HCT116 (cell line): ENCODE results near the gene TGM2. TPM values are rescaled to one million over a fixed set of nuclear protein-coding genes. Genes with fewer than 3 reads are reported as not detected.
A peak's percentile ranks its signal among the peaks of the same experiment; 100 is the strongest.

Experiments
- ATAC-seq: fragments of 200-7000 bp; cut with Tn5 transposase; 2 replicates; pipeline ENCODE4 v1.9.1; 2020; ENCODE audit warnings: mild to moderate bottlenecking, moderate library complexity
- BruUV-seq: library from RNA; stranded (reverse); fragments of 400-500 nt; replicated peaks from 2 replicates; lab custom pipeline; 2021; lab: Mats Ljungman, UMichigan
- CTCF ChIA-PET: fragments of 300-600 bp; sonication (Branson Sonifier 250); formaldehyde crosslinking; loops from one replicate; lab custom pipeline; 2021; ENCODE audit warnings: antibody characterized with exemption; lab: Charles Lee
- POLR2A ChIA-PET: fragments of 300-600, 350-600 bp; sonication (Branson Sonifier 250); formaldehyde crosslinking; loops from one replicate; lab custom pipeline; 2021; ENCODE audit warnings: antibody characterized with exemption; lab: Charles Lee
- RAD21 ChIA-PET, 2 experiments: fragments of 300-600 bp; sonication (Branson Sonifier 250); formaldehyde crosslinking; loops; one replicate each; lab custom pipeline; 2023; ENCODE audit warnings: low total read pairs in 2 of 2; ENCODE audit not compliant: uncharacterized antibody in 2 of 2, unreplicated experiment in 2 of 2, low non-redundant PET in 1 of 2; lab: Charles Lee
- DNase-seq: peaks from one replicate; pipeline ENCODE4 v3.0.0-alpha.2; 2010; ENCODE audit warnings: low read depth, low spot score
- H2AFZ ChIP-seq: fragments of 200-600 bp; shearing (Covaris generic), sonication (generic); 2 replicates; pipeline ENCODE4 v1.6.1; 2017; ENCODE audit warnings: low read depth, mixed run types, mixed read lengths, antibody characterized with exemption, low read length; ENCODE audit not compliant: poor library complexity, severe bottlenecking
- H3K27ac ChIP-seq: 2 replicates; pipeline ENCODE4 v1.5.1; 2012; ENCODE audit warnings: low read depth, low read length
- H3K27me3 ChIP-seq: fragments of 200-600 bp; sonication (generic); 2 replicates; pipeline ENCODE4 v1.6.1; 2016; ENCODE audit warnings: mixed run types, low read length, mixed read lengths; ENCODE audit not compliant: insufficient read depth
- H3K36me3 ChIP-seq, 2 experiments: fragments of 200-500 bp in 1 of 2; fragments of 200-600 bp in 1 of 2; sonication (Bioruptor generic) in 1 of 2; sonication (generic) in 1 of 2; 2 replicates each; pipeline versions ENCODE4 v1.5.1 to v1.6.1; 2014 to 2016; ENCODE audit warnings: low read length in 2 of 2, inconsistent platforms in 1 of 2, mixed read lengths in 1 of 2, mixed run types in 1 of 2; ENCODE audit not compliant: insufficient read depth in 2 of 2, control insufficient read depth in 1 of 2
- H3K4me1 ChIP-seq, 2 experiments: fragments of 200-600 bp in 1 of 2; sonication (generic) in 1 of 2; 2 replicates each; pipeline versions ENCODE4 v1.5.1 to v1.6.1; 2012 to 2017; ENCODE audit warnings: low read length in 2 of 2, inconsistent platforms in 1 of 2, mild to moderate bottlenecking in 1 of 2, mixed read lengths in 1 of 2, mixed run types in 1 of 2, moderate library complexity in 1 of 2; ENCODE audit not compliant: insufficient read depth in 2 of 2, control insufficient read depth in 1 of 2
- H3K4me2 ChIP-seq: fragments of 200-600 bp; sonication (generic); 2 replicates; pipeline ENCODE4 v1.6.1; 2017; ENCODE audit warnings: mixed run types, low read length, mixed read lengths
- H3K4me3 ChIP-seq, 2 experiments: fragments of 200-600 bp in 1 of 2; sonication (generic) in 1 of 2; replicated peaks in 1 of 2; 2 replicates each; pipeline ENCODE4 v1.5.1; 2011 to 2016; ENCODE audit warnings: low read length in 2 of 2, control low read depth in 1 of 2, low read depth in 1 of 2, mild to moderate bottlenecking in 1 of 2, mixed read lengths in 1 of 2, mixed run types in 1 of 2
- H3K79me2 ChIP-seq: fragments of 200-600 bp; sonication (generic); 2 replicates; pipeline ENCODE4 v1.6.1; 2017; ENCODE audit warnings: mild to moderate bottlenecking, mixed run types, low read length, moderate library complexity, mixed read lengths; ENCODE audit not compliant: insufficient read depth
- H3K9ac ChIP-seq: fragments of 200-600 bp; sonication (generic); 2 replicates; pipeline ENCODE4 v1.6.1; 2016; ENCODE audit warnings: low read length, mixed read lengths
- H3K9me2 ChIP-seq: fragments of 200-600 bp; sonication (generic), shearing (Covaris generic); 2 replicates; pipeline ENCODE4 v1.6.1; 2017; ENCODE audit warnings: mixed run types, mild to moderate bottlenecking, moderate library complexity; ENCODE audit not compliant: insufficient read depth
- H3K9me3 ChIP-seq, 2 experiments: fragments of 200-500 bp in 1 of 2; fragments of 200-600 bp in 1 of 2; sonication (Bioruptor generic) in 1 of 2; sonication (generic) in 1 of 2; 2 replicates each; pipeline ENCODE4 v1.6.1; 2014 to 2017; ENCODE audit warnings: low read length in 2 of 2, mixed read lengths in 2 of 2, inconsistent platforms in 1 of 2, low read depth in 1 of 2, mild to moderate bottlenecking in 1 of 2, mixed run types in 1 of 2, moderate library complexity in 1 of 2; ENCODE audit not compliant: control insufficient read depth in 1 of 2, insufficient read depth in 1 of 2
- H4K20me1 ChIP-seq: fragments of 200-600 bp; sonication (generic), shearing (Covaris generic); 2 replicates; pipeline ENCODE4 v1.6.1; 2017; ENCODE audit warnings: mixed run types, mild to moderate bottlenecking, moderate library complexity; ENCODE audit not compliant: insufficient read depth
- CTCF ChIP-seq, 3 experiments: fragments of 200-600 bp in 1 of 3; sonication (generic) in 1 of 3; IDR thresholded peaks in 2 of 3; conservative IDR thresholded peaks in 1 of 3; 2 replicates each; pipeline ENCODE4 v1.5.1; 2012 to 2017; ENCODE audit warnings: low read depth in 2 of 3, low read length in 2 of 3, antibody characterized with exemption in 1 of 3, borderline replicate concordance in 1 of 3, control low read depth in 1 of 3, mild to moderate bottlenecking in 1 of 3, mixed read lengths in 1 of 3, mixed run types in 1 of 3, moderate library complexity in 1 of 3; ENCODE audit not compliant: insufficient read depth in 1 of 3
- ZBTB33 ChIP-seq: IDR thresholded peaks from 2 replicates; pipeline ENCODE4 v1.6.1; 2011; ENCODE audit warnings: mild to moderate bottlenecking, low read length, moderate library complexity; ENCODE audit not compliant: insufficient replicate concordance; ENCODE audit errors: extremely low read depth
- intact Hi-C: fragments of 100-400 bp; cut with micrococcal nuclease; formaldehyde crosslinking; loops from 2 replicates; pipeline ENCODE4 v1.10.0; 2022
- total RNA-seq: library from RNA; stranded (reverse); gene quantifications from one replicate; pipeline ENCODE4 v1.2.1, GENCODE V29; 2021; ENCODE audit not compliant: unreplicated experiment

Gene TGM2
- total RNA-seq, 1 experiment from 2014 or later, result 6.1 TPM

GRCh38 chr20:38214256-38215193 lies 49.5 kb upstream of the TGM2 start:
- no peaks in the 10 kb centered on the region for H3K36me3 ChIP-seq
- no peaks in the 10 kb centered on the region for H3K9me2 ChIP-seq
- TF ChIP-seq CTCF (IDR thresholded peaks at IDR 0.05 in 2 of 3, conservative IDR thresholded peaks at IDR 0.05 in 1 of 3; ENCODE audit: borderline replicate concordance in 1 of 3, insufficient read depth in 1 of 3, low read depth in 2 of 3, low read length in 2 of 3) (peak in 2 of 3 experiments; percentile 44 to 50; a peak in 3 of 6 replicates), ZBTB33 (no peak)
- H3K79me2 ChIP-seq, result no peaks in the 10 kb centered on the region
- BruUV-seq, result no TSS peak
- intact Hi-C loops, result no loop called here
- no peaks in the 10 kb centered on the region for H3K27me3 ChIP-seq
- ATAC-seq (peak; percentile 30; the same call in 1 of the 2 replicates), DNase-seq (no peak)
- no peak overlapping the region for H3K27ac ChIP-seq
- no peak overlapping the region for H3K4me2 ChIP-seq
- CTCF ChIA-PET, result interaction anchor here (1.7 kb wide), 1 partner anchor 11 kb away, joined by 5 read pairs; no protein-coding TSS in a partner anchor
- no peak overlapping the region for H2AFZ ChIP-seq
- H3K4me1 ChIP-seq, result peaks cover 8 to 24% of the 10 kb centered on the region in 2 experiments
- POLR2A ChIA-PET, result no interaction called here
- no peaks in the 10 kb centered on the region for H4K20me1 ChIP-seq
- RAD21 ChIA-PET, result interaction anchor here in 1 of 2 experiments (0.9 kb wide), 1 partner anchor 157 kb away, joined by 4 read pairs; no protein-coding TSS in a partner anchor
- H3K9ac ChIP-seq, result no peak overlapping the region
- H3K9me3 ChIP-seq, result no peaks in the 10 kb centered on the region
- no peak overlapping the region for H3K4me3 ChIP-seq
